DND-41 (cell line): Measurements from ENCODE around the gene IPP.
"Not testable (repeated sequence)": the region's sequence is repeated elsewhere in the genome, so short reads cannot be mapped to it uniquely, and the experiment has no call there.

Source experiments
- EZH2 ChIP-seq: IDR thresholded peaks from 3 replicates; pipeline ENCODE4 v1.6.1; 2012; ENCODE audit warnings: borderline replicate concordance, low read depth, mild to moderate bottlenecking, moderate library complexity, low read length, inconsistent platforms; ENCODE audit not compliant: severe bottlenecking
- TF ChIP-seq, protein P1 (sequence below): IDR thresholded peaks from 2 replicates; pipeline ENCODE4 v1.5.1; 2012; ENCODE audit warnings: borderline replicate concordance, low read length, moderate library complexity, mild to moderate bottlenecking; ENCODE audit not compliant: poor library complexity, severe bottlenecking; ENCODE audit errors: extremely low read depth

DNA sequence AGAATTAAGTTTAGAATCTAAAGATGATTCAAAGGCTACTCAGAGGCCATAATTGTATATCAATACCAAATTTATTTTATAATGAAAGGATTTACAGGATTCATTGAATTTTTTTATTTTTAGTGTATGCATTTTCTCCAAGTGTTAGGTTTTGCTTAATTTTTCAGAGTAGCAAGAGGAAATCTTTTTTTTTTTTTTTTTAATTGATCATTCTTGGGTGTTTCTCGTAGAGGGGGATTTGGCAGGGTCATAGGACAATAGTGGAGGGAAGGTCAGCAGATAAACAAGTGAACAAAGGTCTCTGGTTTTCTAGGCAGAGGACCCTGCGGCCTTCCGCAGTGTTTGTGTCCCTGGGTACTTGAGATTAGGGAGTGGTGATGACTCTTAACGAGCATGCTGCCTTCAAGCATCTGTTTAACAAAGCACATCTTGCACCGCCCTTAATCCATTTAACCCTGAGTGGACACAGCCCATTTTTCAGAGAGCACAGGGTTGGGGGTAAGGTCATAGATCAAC lies 10.8 kb downstream of the IPP start:
- TF ChIP-seq, protein P1, sequence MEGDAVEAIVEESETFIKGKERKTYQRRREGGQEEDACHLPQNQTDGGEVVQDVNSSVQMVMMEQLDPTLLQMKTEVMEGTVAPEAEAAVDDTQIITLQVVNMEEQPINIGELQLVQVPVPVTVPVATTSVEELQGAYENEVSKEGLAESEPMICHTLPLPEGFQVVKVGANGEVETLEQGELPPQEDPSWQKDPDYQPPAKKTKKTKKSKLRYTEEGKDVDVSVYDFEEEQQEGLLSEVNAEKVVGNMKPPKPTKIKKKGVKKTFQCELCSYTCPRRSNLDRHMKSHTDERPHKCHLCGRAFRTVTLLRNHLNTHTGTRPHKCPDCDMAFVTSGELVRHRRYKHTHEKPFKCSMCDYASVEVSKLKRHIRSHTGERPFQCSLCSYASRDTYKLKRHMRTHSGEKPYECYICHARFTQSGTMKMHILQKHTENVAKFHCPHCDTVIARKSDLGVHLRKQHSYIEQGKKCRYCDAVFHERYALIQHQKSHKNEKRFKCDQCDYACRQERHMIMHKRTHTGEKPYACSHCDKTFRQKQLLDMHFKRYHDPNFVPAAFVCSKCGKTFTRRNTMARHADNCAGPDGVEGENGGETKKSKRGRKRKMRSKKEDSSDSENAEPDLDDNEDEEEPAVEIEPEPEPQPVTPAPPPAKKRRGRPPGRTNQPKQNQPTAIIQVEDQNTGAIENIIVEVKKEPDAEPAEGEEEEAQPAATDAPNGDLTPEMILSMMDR: not testable (repeated sequence)
- TF ChIP-seq EZH2: not testable (repeated sequence)
